Esophagus squamous epithelium (tissue), 5 donors: ENCODE data around the gene TIAL1. TPM values are rescaled to one million over a fixed set of nuclear protein-coding genes. Genes with fewer than 3 reads are reported as not detected.

Source experiments
- DNase-seq: peaks from one replicate; lab custom pipeline; 2025; lab: John Stamatoyannopoulos, UW
- H3K27ac ChIP-seq, 4 donors: fragments of 200-600 bp; sonication (generic); one replicate each; pipeline ENCODE4 v1.5.1; 2016 to 2019; ENCODE audit warnings: mild to moderate bottlenecking in 1 of 4
- H3K27me3 ChIP-seq, 4 donors: fragments of 200-600 bp; sonication (generic); 1 replicate in 3 of 4; 2 replicates in 1 of 4; pipeline versions ENCODE4 v1.5.1 to v1.6.0; 2017 to 2021; ENCODE audit warnings: antibody characterized with exemption in 1 of 4
- H3K36me3 ChIP-seq, 3 donors: fragments of 200-600 bp; sonication (generic); one replicate each; pipeline ENCODE4 v1.5.1; 2016 to 2019
- H3K4me1 ChIP-seq, 3 donors: fragments of 200-600 bp; sonication (generic); one replicate each; pipeline ENCODE4 v1.5.1; 2017 to 2019
- H3K4me3 ChIP-seq, 4 donors: fragments of 200-600 bp; sonication (generic); 1 replicate in 3 of 4; 2 replicates in 1 of 4; pipeline ENCODE4 v1.5.1; 2016 to 2019; ENCODE audit warnings: mild to moderate bottlenecking in 2 of 4, moderate library complexity in 1 of 4
- H3K9me3 ChIP-seq, 3 donors: fragments of 200-600 bp; sonication (generic); one replicate each; pipeline ENCODE4 v1.5.1; 2016 to 2019
- POLR2A ChIP-seq, 4 donors: fragments of 450-650 bp; IDR thresholded peaks; one replicate each; pipeline ENCODE4 v1.6.1; 2017; ENCODE audit warnings: antibody characterized with exemption in 4 of 4, mild to moderate bottlenecking in 4 of 4, moderate library complexity in 3 of 4
- WGBS, 2 donors: methylation state at CpG; one replicate each; pipeline ENCODE4 v1.1.5; 2018; 5-methylcytosine and 5-hydroxymethylcytosine counted together
- intact Hi-C: fragments of 100-400 bp; cut with DNase I; formaldehyde crosslinking; loops from one replicate; pipeline ENCODE4 v1.15.0; 2022
- total RNA-seq, 4 donors: library from RNA; depleted of rRNA; stranded (reverse); fragments of >200 nt; gene quantifications; one replicate each; pipeline ENCODE4 v1.1.0, GENCODE V29; 2016
- TF ChIP-seq, protein P1 (sequence below), 6 experiments: fragments of 450-650 bp in 4 of 6; fragments of 200-600 bp in 2 of 6; sonication (generic) in 2 of 6; IDR thresholded peaks; one replicate each; pipeline ENCODE4 v1.5.1; 2016 to 2019; ENCODE audit warnings: antibody characterized with exemption in 6 of 6, mild to moderate bottlenecking in 4 of 6, moderate library complexity in 4 of 6
- donor health status: DM: yes; HTN: yes; CAD: no.

TIAL1 gene, protein sequence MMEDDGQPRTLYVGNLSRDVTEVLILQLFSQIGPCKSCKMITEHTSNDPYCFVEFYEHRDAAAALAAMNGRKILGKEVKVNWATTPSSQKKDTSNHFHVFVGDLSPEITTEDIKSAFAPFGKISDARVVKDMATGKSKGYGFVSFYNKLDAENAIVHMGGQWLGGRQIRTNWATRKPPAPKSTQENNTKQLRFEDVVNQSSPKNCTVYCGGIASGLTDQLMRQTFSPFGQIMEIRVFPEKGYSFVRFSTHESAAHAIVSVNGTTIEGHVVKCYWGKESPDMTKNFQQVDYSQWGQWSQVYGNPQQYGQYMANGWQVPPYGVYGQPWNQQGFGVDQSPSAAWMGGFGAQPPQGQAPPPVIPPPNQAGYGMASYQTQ
- total RNA-seq = 10 to 100 TPM; 50.1 to 84.5 (median 65.2) TPM

DNA sequence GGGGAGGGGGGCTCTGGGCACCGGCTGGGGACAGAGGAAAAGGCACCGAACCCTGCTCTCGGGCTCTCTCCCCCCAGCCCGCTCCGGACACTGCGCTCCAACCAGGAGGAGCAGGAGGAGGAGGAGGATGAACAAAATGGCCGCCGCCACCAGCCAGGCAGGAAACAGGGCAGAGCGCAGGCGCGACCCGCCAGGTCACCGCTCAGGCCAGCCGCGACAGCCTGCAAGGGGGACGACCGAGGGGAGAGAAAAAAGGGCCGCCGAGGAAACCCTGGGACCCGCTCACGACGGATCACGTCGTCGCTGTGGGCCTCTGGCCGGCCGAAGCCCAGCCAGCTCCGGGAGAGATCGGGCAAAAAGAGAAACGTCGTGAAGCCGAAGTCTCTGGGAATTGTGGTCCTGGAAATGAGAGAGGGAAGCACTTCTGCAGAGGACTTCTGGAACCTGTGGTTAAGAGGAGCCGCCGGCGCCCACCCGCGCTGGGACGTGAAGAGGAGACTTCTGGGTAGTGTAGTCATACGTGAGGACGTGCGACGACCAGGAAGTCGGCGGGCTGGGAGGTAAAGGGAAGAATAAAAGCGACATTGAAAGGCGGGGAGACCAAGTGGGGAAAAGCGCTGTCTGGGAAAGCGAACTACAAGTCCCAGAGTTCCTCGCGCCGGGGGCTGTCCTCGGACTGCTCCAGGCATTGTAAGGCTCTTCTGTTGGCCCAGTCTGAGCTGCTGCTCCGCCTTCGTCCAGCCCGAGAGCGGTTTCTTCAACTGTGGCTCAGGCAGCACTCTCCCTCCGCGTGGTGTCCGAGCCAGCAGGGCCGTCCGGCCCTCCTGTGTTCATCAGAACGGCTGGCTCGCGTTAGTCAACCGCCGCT, at the start of gene TIAL1:
TIAL1 (minus strand) TSS at position 428 of the 868 bp plus-strand sequence. CDS start 499 bp downstream, outside the sequence.
- Histone ChIP-seq H3K36me3 (peaks cover 0 to 6% (median 0%) of the 10 kb centered on the region in 3 donors), H3K4me3 (peak within 1 kb of the TSS; percentile 72 to 96 (median 86)), H3K4me1 (peaks cover 26 to 47% (median 38%) of the 10 kb centered on the region in 3 donors), H3K27me3 (no peaks in the 10 kb centered on the region), H3K27ac (peak within 1 kb of the TSS; percentile 95 to 100 (median 96)), H3K9me3 (no peaks in the 10 kb centered on the region)
- intact Hi-C loops = no loop called here
- peak; percentile 95 for DNase-seq
- WGBS, 2 donors = 0 to 1% methylated on average over 29 to 39 of the region's 66 CpGs
- TF ChIP-seq, protein P1, sequence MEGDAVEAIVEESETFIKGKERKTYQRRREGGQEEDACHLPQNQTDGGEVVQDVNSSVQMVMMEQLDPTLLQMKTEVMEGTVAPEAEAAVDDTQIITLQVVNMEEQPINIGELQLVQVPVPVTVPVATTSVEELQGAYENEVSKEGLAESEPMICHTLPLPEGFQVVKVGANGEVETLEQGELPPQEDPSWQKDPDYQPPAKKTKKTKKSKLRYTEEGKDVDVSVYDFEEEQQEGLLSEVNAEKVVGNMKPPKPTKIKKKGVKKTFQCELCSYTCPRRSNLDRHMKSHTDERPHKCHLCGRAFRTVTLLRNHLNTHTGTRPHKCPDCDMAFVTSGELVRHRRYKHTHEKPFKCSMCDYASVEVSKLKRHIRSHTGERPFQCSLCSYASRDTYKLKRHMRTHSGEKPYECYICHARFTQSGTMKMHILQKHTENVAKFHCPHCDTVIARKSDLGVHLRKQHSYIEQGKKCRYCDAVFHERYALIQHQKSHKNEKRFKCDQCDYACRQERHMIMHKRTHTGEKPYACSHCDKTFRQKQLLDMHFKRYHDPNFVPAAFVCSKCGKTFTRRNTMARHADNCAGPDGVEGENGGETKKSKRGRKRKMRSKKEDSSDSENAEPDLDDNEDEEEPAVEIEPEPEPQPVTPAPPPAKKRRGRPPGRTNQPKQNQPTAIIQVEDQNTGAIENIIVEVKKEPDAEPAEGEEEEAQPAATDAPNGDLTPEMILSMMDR (IDR thresholded peaks at IDR 0.05) = no peak
- peak in 3 of 4 donors; percentile 18 to 81 (median 72) for TF ChIP-seq POLR2A (IDR thresholded peaks at IDR 0.05)

DNA sequence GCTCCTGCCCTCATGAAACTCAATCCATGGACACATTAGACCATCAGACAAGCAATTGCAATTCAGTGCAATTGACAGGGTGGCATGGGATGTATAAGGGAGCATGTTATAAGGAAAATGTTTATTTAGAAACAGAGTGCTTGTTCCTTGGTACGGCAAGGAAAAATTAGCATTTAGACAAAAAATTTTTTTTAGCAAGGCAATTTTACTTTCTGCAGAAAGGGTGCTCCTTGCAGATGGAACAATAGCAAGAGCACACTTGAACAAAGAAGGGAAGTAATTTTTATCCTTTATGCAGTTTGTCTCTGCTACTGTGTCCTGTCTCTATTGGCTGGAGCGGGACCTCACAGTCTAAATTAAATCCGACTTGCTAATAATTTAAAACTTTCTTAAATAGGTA, 48.2 kb upstream of the TIAL1 start:
- Histone ChIP-seq H3K27me3 (no peaks in the 10 kb centered on the region), H3K4me1 (peaks cover 0 to 19% (median 0%) of the 10 kb centered on the region in 3 donors), H3K4me3 (no peak overlapping the region), H3K36me3 (no peaks in the 10 kb centered on the region), H3K9me3 (peaks cover 0 to 16% (median 0%) of the 10 kb centered on the region in 3 donors), H3K27ac (no peak overlapping the region)
- intact Hi-C loops = no loop called here
- WGBS, 2 donors = 88 to 93% methylated on average over 3 of the region's 3 CpGs
- DNase-seq = no peak
- TF ChIP-seq, protein P1 (IDR thresholded peaks at IDR 0.05) = no peak
- TF ChIP-seq POLR2A (IDR thresholded peaks at IDR 0.05) = no peak

DNA sequence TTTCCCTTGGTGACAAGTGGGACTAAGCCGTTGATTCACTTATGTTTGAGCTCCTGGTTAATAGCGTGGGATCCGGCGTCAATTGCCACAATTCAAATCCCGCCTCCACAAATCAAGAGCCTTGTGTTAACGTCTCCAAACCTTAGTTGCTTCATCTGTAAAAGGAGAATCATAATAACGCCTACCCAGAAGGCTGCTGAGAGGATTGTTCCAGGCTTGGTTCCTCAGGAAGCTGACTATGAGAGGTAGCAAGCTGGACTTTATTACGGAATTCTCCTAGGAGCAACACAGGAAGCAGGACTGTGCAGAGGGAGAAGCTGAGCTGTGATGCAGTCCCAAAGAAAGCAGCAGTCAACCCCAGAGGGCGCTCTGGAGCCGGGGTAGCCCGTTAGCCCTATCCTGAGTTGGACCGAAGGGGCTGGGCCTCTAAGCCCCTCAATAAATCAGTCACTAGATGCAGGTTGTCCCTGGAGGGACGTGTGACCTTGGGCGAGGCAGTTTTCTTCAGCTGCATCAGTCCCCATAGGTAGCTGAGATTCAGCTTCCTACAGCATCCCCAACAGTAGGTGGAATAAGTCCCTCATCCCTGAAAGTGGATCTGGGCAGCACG, 47.5 kb upstream of the TIAL1 start:
- intact Hi-C loops = no loop called here
- TF ChIP-seq, protein P1 (IDR thresholded peaks at IDR 0.05) = no peak
- TF ChIP-seq POLR2A (IDR thresholded peaks at IDR 0.05) = no peak
- H3K27me3 ChIP-seq = no peaks in the 10 kb centered on the region
- H3K4me1 ChIP-seq = peaks cover 0 to 19% (median 0%) of the 10 kb centered on the region in 3 donors
- no peak for DNase-seq
- no peak overlapping the region for H3K27ac ChIP-seq
- 71% methylated on average over 4 to 13 of the region's 15 CpGs for WGBS, 2 donors
- no peak overlapping the region for H3K4me3 ChIP-seq
- H3K36me3 ChIP-seq = no peaks in the 10 kb centered on the region
- peaks cover 0 to 16% (median 0%) of the 10 kb centered on the region in 3 donors for H3K9me3 ChIP-seq

DNA sequence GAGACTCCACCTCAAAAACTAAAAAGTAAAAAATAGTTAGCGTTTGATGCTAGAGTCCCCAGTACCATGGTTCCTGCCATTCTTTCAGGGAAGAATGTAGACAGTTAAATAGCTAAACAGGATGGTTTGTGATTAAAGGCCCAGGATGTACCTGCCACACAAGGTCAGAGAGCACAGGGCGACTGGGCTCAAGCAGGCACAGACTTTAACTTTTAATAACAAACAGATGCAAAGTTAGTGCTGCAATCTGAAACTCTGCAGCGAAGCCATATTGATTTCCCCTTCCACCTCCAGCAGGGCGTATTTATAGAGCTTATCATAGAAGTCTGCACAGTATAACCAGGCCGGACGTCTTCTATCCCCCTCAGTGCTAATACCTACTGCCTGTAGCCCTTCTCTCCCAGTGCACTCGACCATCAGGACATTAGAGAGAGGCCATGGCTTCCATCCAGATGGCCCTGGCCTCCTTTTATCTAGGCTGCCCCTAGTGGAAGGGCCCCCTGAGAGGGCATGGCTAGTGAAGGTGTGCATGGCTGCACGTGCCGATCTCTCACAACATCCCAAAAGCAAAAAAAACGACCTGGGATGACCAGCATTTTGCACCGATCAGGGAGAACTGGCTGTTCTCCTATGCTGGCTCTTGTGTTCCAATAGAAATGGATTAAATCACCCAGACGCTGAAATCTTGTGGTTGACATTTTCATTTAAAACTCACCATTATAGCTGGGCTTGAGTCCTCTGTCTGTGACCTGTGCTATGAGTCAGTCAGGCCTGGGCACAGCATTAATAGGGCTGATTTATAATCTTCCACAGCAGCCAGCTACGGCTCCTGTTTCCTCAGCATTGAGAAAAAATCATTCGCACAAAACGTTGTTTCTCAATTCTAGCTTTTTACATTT, 46.8 kb upstream of the TIAL1 start:
- TF ChIP-seq, protein P1 (IDR thresholded peaks at IDR 0.05) = no peak
- TF ChIP-seq POLR2A (IDR thresholded peaks at IDR 0.05) = no peak
- intact Hi-C loops = no loop called here
- H3K27ac ChIP-seq = peak overlapping the region in 1 of 4 donors; percentile 33

More for the DNA sequence above, 46.8 kb upstream of the TIAL1 start:
- H3K27me3 ChIP-seq = no peaks in the 10 kb centered on the region
- 81 to 83% methylated on average over 15 of the region's 15 CpGs for WGBS, 2 donors
- peaks cover 0 to 19% (median 0%) of the 10 kb centered on the region in 3 donors for H3K4me1 ChIP-seq
- H3K4me3 ChIP-seq = no peak overlapping the region
- DNase-seq = no peak
- H3K36me3 ChIP-seq = no peaks in the 10 kb centered on the region
- peaks cover 0 to 16% (median 0%) of the 10 kb centered on the region in 3 donors for H3K9me3 ChIP-seq
